ENCODE data around the gene MXD3. TPM values are rescaled to one million over a fixed set of nuclear protein-coding genes. Genes with fewer than 3 reads are reported as not detected.

MXD3 gene
- total RNA-seq, 1 donor from 2014 or later, result 1.4 TPM

DNA sequence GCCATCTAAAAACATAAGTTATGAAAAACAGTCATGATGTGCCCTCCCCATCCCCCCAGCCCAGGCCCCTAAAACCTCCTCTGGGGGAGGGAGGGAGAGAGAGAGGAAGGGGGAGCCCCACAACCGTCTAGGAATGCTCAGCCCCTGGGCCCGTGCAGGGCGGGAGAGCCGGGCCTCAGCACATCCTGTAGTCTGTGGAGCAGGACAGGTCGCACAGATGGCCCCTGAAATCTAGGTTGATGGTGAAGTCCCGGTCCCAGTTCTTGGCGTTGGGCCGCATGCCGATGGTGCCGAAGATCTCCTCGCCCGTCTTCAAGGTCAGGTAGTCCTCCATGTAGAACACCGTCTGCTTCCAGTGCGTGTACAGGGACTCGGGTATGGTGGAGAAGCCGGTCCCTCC, 46.3 kb downstream of the MXD3 start:
- no peak for DNase-seq (ENCODE audit: low read depth)

DNA sequence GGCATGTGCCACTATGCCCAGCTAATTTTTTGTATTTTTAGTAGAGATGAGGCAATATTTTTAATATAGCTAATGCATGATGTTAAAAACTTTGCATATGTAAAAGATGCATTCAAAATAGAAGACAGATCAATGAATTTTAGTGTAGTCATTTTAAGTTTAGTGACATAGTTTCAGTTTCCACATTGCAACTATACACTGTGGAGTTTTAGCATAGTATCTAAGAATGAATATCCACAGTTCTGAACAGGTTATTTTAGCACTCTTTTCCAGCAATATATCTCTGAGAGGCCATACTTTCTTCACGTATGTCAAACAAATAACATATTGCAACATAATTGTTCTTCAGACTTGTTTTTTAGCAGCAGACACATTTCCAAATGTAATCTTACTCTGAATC, 47.5 kb downstream of the MXD3 start:
- DNase-seq (ENCODE audit: low read depth), result no peak

DNA sequence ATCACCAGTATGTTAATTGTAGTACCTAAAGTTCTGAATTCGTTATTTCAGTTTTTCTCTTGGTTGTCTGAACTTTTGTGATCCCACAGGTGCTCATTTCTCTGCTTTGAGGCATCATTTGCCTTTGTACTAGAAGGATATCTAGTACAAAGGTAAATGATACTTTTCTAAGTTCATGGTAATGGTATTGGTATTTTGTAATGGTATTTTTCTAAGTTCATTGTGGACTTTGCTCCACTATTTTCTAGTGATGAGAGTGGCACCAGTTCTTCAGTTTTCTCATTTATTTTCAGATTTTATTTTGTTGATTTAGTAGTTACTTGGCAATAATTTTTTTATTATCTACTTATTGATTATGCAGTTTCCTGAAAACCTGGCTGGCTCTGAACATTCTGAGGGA, 50.2 kb downstream of the MXD3 start:
- DNase-seq (ENCODE audit: low read depth), result no peak

DNA sequence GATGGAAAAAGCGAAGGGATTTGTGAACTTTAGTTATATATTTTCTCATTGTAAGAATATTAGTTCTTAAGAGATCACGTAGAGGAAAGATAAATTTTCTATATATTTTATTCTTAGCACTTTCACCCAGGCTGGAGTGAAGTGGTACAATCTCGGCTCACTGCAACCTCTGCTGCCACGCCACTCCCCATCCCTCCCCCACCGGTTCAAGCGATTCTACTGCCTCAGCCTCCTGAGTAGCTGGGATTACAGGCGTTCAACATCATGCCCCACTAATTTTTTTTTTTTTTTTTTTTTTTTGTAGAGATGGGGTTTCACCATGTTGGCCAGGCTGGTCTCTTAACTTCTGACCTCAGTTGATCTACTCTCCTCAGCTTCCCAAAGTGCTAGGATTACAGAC, 50.7 kb downstream of the MXD3 start:
- no peak for DNase-seq (ENCODE audit: low read depth)

DNA sequence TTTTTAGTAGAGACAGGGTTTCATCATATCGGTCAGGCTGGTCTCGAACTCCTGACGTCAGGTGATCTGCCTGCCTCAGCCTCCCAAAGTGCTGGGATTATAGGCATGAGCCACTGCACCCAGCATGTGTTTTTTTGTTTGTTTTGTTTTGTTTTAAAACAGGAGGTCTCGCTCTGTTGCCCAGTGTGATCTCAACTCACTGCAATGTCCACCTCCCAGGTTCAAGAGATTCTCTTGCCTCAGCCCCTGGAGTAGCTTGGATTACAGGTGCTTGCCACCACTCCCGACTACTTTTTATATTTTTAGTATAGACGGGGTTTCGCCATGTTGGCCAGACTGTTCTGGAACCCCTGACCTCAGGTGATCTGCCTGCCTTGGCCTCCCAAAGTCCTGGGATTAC, 53.0 kb downstream of the MXD3 start:
- DNase-seq (ENCODE audit: low read depth), result peak; percentile 27

Other genes with a start within 250 kb of the MXD3 start
- gene FGFR4, start 225.0 kb downstream of the MXD3 start, total RNA-seq, result 14.1 and 35.2 TPM in 2 replicates
- gene NSD1, start 178.1 kb downstream of the MXD3 start, total RNA-seq, result 42.4 and 59.1 TPM in 2 replicates
- gene RAB24, start 8.2 kb downstream of the MXD3 start, total RNA-seq, result 13.5 and 23.0 TPM in 2 replicates
- 52.0 and 115 TPM in 2 replicates for gene PRELID1, start 8.1 kb downstream of the MXD3 start, total RNA-seq
- 242 and 337 TPM in 2 replicates for gene LMAN2, start 39.8 kb upstream of the MXD3 start, total RNA-seq
- gene RGS14, start 46.0 kb upstream of the MXD3 start, total RNA-seq, result 11.1 and 30.2 TPM in 2 replicates
- 0.05 TPM in 1 of 2 replicates, not detected in the other for gene SLC34A1, start 72.5 kb upstream of the MXD3 start, total RNA-seq
- gene PFN3, start 88.8 kb upstream of the MXD3 start, total RNA-seq, result not detected in 2 replicates
- gene F12, start 97.7 kb upstream of the MXD3 start, total RNA-seq, result 3.1 and 5.9 TPM in 2 replicates
- gene GRK6, start 114.8 kb upstream of the MXD3 start, total RNA-seq, result 21.3 and 31.1 TPM in 2 replicates
- 9.4 and 11.0 TPM in 2 replicates for gene PRR7, start 134.9 kb upstream of the MXD3 start, total RNA-seq
- 191 and 241 TPM in 2 replicates for gene DBN1, start 161.7 kb upstream of the MXD3 start, total RNA-seq
- gene PDLIM7, start 185.7 kb upstream of the MXD3 start, total RNA-seq, result 103 and 161 TPM in 2 replicates
- 0.17 and 13.6 TPM in 2 replicates for gene DOK3, start 197.9 kb upstream of the MXD3 start, total RNA-seq
- 74.0 and 141 TPM in 2 replicates for gene DDX41, start 205.1 kb upstream of the MXD3 start, total RNA-seq
- gene FAM193B, start 242.7 kb upstream of the MXD3 start, total RNA-seq, result 7.3 and 25.4 TPM in 2 replicates